GM12878 (cell line): ENCODE measurements around the gene ARPC5L. TPM values are rescaled to one million over a fixed set of nuclear protein-coding genes. Genes with fewer than 3 reads are reported as not detected.

Experiments used
- ATAC-seq: fragments of 200-7000 bp; cut with Tn5 transposase; 3 replicates; pipeline ENCODE4 v1.9.1; 2020; ENCODE audit warnings: mild to moderate bottlenecking, moderate library complexity
- BruUV-seq: library from RNA; stranded (reverse); fragments of 400-500 nt; replicated peaks from 2 replicates; lab custom pipeline; 2021; lab: Mats Ljungman, UMichigan
- CTCF ChIA-PET: fragments of 300-600 bp; sonication (Branson Sonifier 250); formaldehyde crosslinking; extraction: SDS; loops from one replicate; lab custom pipeline; 2021; ENCODE audit warnings: inconsistent platforms; lab: Yijun Ruan, JAX
- POLR2A ChIA-PET: fragments of 350-600 bp; formaldehyde crosslinking; extraction: SDS; loops from one replicate; lab custom pipeline; 2021; ENCODE audit warnings: inconsistent platforms; lab: Charles Lee
- RAD21 ChIA-PET: fragments of 300-600 bp; sonication (Branson Sonifier 250); formaldehyde crosslinking; loops from one replicate; lab custom pipeline; 2023; ENCODE audit warnings: antibody characterized with exemption; ENCODE audit not compliant: unreplicated experiment; lab: Charles Lee
- SMC1A ChIA-PET: fragments of 300-600 bp; sonication (Branson Sonifier 250); formaldehyde crosslinking; loops from one replicate; lab custom pipeline; 2023; ENCODE audit not compliant: unreplicated experiment, uncharacterized antibody; lab: Charles Lee
- DNase-seq: peaks from one replicate; pipeline ENCODE4 v3.0.0-alpha.2; 2011; ENCODE audit warnings: low read depth, low spot score
- FAIRE-seq: peaks from 3 replicates; lab custom pipeline; 2011; peaks lifted over from hg19 to GRCh38; lab: Jason Lieb, UNC
- H2AFZ ChIP-seq: 2 replicates; pipeline ENCODE4 v1.6.0; 2011; ENCODE audit warnings: low read depth, low read length, control low read depth; ENCODE audit not compliant: control insufficient read depth
- H3K27ac ChIP-seq: 2 replicates; pipeline ENCODE4 v1.5.1; 2011; ENCODE audit warnings: control low read depth; ENCODE audit not compliant: control insufficient read depth, insufficient read depth
- H3K27me3 ChIP-seq, 2 experiments: replicated peaks in 1 of 2; 2 replicates each; pipeline versions ENCODE4 v1.6.0 to v1.6.1; 2011; ENCODE audit warnings: low read length in 1 of 2; ENCODE audit not compliant: control insufficient read depth in 2 of 2, insufficient read depth in 2 of 2
- H3K36me3 ChIP-seq, 2 experiments: 2 replicates each; pipeline ENCODE4 v1.5.1; 2011; ENCODE audit warnings: low read length in 1 of 2; ENCODE audit not compliant: control insufficient read depth in 2 of 2, insufficient read depth in 2 of 2
- H3K4me1 ChIP-seq: 2 replicates; pipeline ENCODE4 v1.6.1; 2011; ENCODE audit warnings: mild to moderate bottlenecking, low read length, moderate library complexity, mixed read lengths; ENCODE audit not compliant: control insufficient read depth, insufficient read depth
- H3K4me2 ChIP-seq: 2 replicates; pipeline ENCODE4 v1.6.0; 2011; ENCODE audit warnings: control low read depth; ENCODE audit not compliant: control insufficient read depth, insufficient read depth
- H3K4me3 ChIP-seq: fragments of 200-600 bp; sonication (generic); 2 replicates; pipeline ENCODE4 v1.5.1; 2016
- H3K79me2 ChIP-seq: 2 replicates; pipeline ENCODE4 v1.6.0; 2011; ENCODE audit warnings: low read length; ENCODE audit not compliant: control insufficient read depth, insufficient read depth
- H3K9ac ChIP-seq: 2 replicates; pipeline ENCODE4 v1.8.0; 2011; ENCODE audit warnings: low read length, control low read depth, mixed read lengths; ENCODE audit not compliant: control insufficient read depth, insufficient read depth
- H3K9me3 ChIP-seq: replicated peaks from 3 replicates; pipeline ENCODE4 v1.5.1; 2011; ENCODE audit warnings: mild to moderate bottlenecking, low read length; ENCODE audit not compliant: control insufficient read depth, insufficient read depth
- H4K20me1 ChIP-seq: 2 replicates; pipeline ENCODE4 v1.6.0; 2011; ENCODE audit not compliant: control insufficient read depth, insufficient read depth
- ELK1 ChIP-seq: IDR thresholded peaks from 2 replicates; pipeline ENCODE4 v1.6.1; 2012; ENCODE audit warnings: low read depth, low read length, improper control_type of control experiment
- FOXK2 ChIP-seq: fragments of 450-650 bp; IDR thresholded peaks from 2 replicates; pipeline ENCODE4 v1.6.1; 2017; ENCODE audit warnings: mild to moderate bottlenecking, moderate library complexity
- MTA2 ChIP-seq: fragments of 450-650 bp; IDR thresholded peaks from 2 replicates; pipeline ENCODE4 v1.6.1; 2016; ENCODE audit warnings: low read depth, mild to moderate bottlenecking, moderate library complexity
- MYC ChIP-seq: IDR thresholded peaks from 2 replicates; pipeline ENCODE4 v1.6.1; 2011; ENCODE audit warnings: mild to moderate bottlenecking, low read length, moderate library complexity, inconsistent platforms; ENCODE audit not compliant: insufficient read depth, insufficient replicate concordance, insufficient read length, severe bottlenecking
- PBX3 ChIP-seq: IDR thresholded peaks from 2 replicates; pipeline ENCODE4 v1.6.1; 2011; ENCODE audit warnings: mild to moderate bottlenecking, low read depth, low read length, moderate library complexity; ENCODE audit not compliant: insufficient replicate concordance
- PML ChIP-seq: IDR thresholded peaks from 2 replicates; pipeline ENCODE4 v1.6.1; 2012; ENCODE audit warnings: low read length, inconsistent platforms
- SPI1 ChIP-seq: IDR thresholded peaks from 2 replicates; pipeline ENCODE4 v1.6.1; 2011; ENCODE audit warnings: low read depth, mild to moderate bottlenecking, low read length, moderate library complexity, borderline replicate concordance; ENCODE audit not compliant: insufficient read depth
- TCF3 ChIP-seq: IDR thresholded peaks from 2 replicates; pipeline ENCODE4 v1.6.1; 2012; ENCODE audit warnings: low read depth, mild to moderate bottlenecking, low read length, borderline replicate concordance; ENCODE audit not compliant: insufficient read depth
- WGBS: methylation state at CpG from one replicate; pipeline ENCODE4 v1.1.6; 2016; ENCODE audit warnings: low lambda C conversion rate; ENCODE audit not compliant: insufficient replicate concordance, insufficient coverage; ENCODE audit errors: missing lambda C conversion rate; 5-methylcytosine and 5-hydroxymethylcytosine counted together
- in situ Hi-C: fragments of 300-500 bp; cut with MboI; formaldehyde crosslinking; loops from 9 replicates; pipeline ENCODE4 v1.14.3; 2018; ENCODE audit warnings: mixed read lengths
- intact Hi-C: fragments of 100-400 bp; cut with micrococcal nuclease; formaldehyde crosslinking; loops from one replicate; pipeline ENCODE4 v1.14.2; 2022; ENCODE audit not compliant: unreplicated experiment
- polyA plus RNA-seq, 11 experiments: library from polyadenylated mRNA; depleted of rRNA in 4 of 11; unstranded in 6 of 11; stranded (reverse) in 5 of 11; fragments of >200 nt; fragmentation: Nextera tagmentation in 4 of 11; fragmentation: Illumina TruSeq in 1 of 11; extraction: Ambion mirVana in 4 of 11; extraction: Trizol in 1 of 11; gene quantifications; 1 replicate in 1 of 11; 2 replicates in 10 of 11; pipeline versions ENCODE4 v1.2.1 to v1.2.3, GENCODE V29; 2011 to 2016; ENCODE audit warnings: inconsistent platforms in 2 of 11, missing spikeins in 2 of 11, low read depth in 1 of 11
- total RNA-seq, 4 experiments: library from RNA; depleted of rRNA in 3 of 4; stranded (reverse); fragments of >200 nt in 3 of 4; fragmentation: Illumina TruSeq in 1 of 4; extraction: Trizol in 1 of 4; gene quantifications; 2 replicates each; pipeline versions ENCODE4 v1.2.1 to v1.2.3, GENCODE V29; 2013 to 2021

ARPC5L gene
- total and polyA plus RNA-seq, 10 of the 15 experiments (the other 5 are each of a cell fraction or from before 2014, with no cell fraction given): 42.3 to 207 (median 104) TPM

GRCh38 chr9:124852121-124852828 lies 9.7 kb upstream of the ARPC5L start:
- Histone ChIP-seq H3K27ac (no peak overlapping the region), H3K27me3 (no peaks in the 10 kb centered on the region), H4K20me1 (no peaks in the 10 kb centered on the region), H3K36me3 (peaks cover 4 to 8% of the 10 kb centered on the region in 2 experiments; a peak in 3 of 4 replicates), H3K9me3 (no peaks in the 10 kb centered on the region), H3K79me2 (no peaks in the 10 kb centered on the region; the same call in 1 of the 2 replicates), H2AFZ (peak overlapping the region; percentile 94), H3K9ac (no peak overlapping the region), H3K4me1 (peaks cover 5% of the 10 kb centered on the region), H3K4me2 (peak overlapping the region; percentile 98), H3K4me3 (peak overlapping the region; percentile 51; the same call in 1 of the 2 replicates)
- ChIA-PET RAD21 (interaction anchor here (0.7 to 9.5 kb wide), 19 partner anchors 9 to 294 kb away, joined by 3 to 180 read pairs (median 7); partner anchors contain the start of genes ARPC5L, NR6A1, OLFML2A and RPL35), SMC1A (interaction anchor here (0.8 to 12.1 kb wide), 18 partner anchors 10 to 234 kb away, joined by 3 to 233 read pairs (median 4); partner anchors contain the start of genes ARPC5L, NR6A1, OLFML2A and RPL35), POLR2A (interaction anchor here (0.8 to 2.2 kb wide), 7 partner anchors 18 to 84 kb away, joined by 3 to 8 read pairs (median 4); partner anchors contain the start of gene OLFML2A), CTCF (interaction anchor here (0.6 to 26.5 kb wide), 36 partner anchors 8 to 442 kb away, joined by 3 to 575 read pairs (median 4); partner anchors contain the start of genes ARPC5L, NR6A1, OLFML2A and RPL35)
- FAIRE-seq (no peak), DNase-seq (no peak), ATAC-seq (no peak)
- TF ChIP-seq MTA2 (no peak), PML (no peak), MYC (no peak), TCF3 (no peak), FOXK2 (no peak), SPI1 (no peak), ELK1 (no peak), PBX3 (no peak)
- no TSS peak for BruUV-seq
- intact Hi-C loops (loop anchor here (2.0 to 5.0 kb wide), 2 partner anchors 139 to 235 kb away; no protein-coding TSS in a partner anchor), in situ Hi-C loops (loop anchor here (5.0 to 25.0 kb wide), 2 partner anchors 80 to 1940 kb away; partner anchors contain the start of genes NR6A1, RC3H2 and ZBTB6)
- 72% methylated on average over 13 of the region's 13 CpGs for WGBS
